Mesenteric fat pad (tissue), 1 donor: ENCODE measurements around the gene LIPT2. TPM values are rescaled to one million over a fixed set of nuclear protein-coding genes. Genes with fewer than 3 reads are reported as not detected.
"Not testable (repeated sequence)": the region's sequence is repeated elsewhere in the genome, so short reads cannot be mapped to it uniquely, and the experiment has no call there.

Source experiments
- DNase-seq: peaks from one replicate; pipeline ENCODE4 v3.0.0-alpha.2; 2020; ENCODE audit warnings: low spot score
- long read RNA-seq: library from polyadenylated mRNA; unstranded; transcript quantifications from one replicate; pipeline ENCODE4 v2.0.0, GENCODE V29; 2020
- total RNA-seq: library from RNA; stranded (reverse); fragmentation: NEBNext Ultra II Directional; extraction: Animal tissue kit (Norgen Biotek cat#: 25700); gene quantifications from one replicate; pipeline ENCODE4 v1.2.1, GENCODE V29; 2021
- donor health status: DM: yes; HTN: yes; CAD: no.

LIPT2 gene
- 1.3 TPM for total RNA-seq
- long read RNA-seq, transcript LIPT2-201 (2 exons, 1,018 nt), result major isoform, 7 of 10 reads
- long read RNA-seq, partial matches to known transcripts, result 0 of 10 reads
- long read RNA-seq, other reads (novel, unspliced or antisense), result 2 of 10 reads

DNA sequence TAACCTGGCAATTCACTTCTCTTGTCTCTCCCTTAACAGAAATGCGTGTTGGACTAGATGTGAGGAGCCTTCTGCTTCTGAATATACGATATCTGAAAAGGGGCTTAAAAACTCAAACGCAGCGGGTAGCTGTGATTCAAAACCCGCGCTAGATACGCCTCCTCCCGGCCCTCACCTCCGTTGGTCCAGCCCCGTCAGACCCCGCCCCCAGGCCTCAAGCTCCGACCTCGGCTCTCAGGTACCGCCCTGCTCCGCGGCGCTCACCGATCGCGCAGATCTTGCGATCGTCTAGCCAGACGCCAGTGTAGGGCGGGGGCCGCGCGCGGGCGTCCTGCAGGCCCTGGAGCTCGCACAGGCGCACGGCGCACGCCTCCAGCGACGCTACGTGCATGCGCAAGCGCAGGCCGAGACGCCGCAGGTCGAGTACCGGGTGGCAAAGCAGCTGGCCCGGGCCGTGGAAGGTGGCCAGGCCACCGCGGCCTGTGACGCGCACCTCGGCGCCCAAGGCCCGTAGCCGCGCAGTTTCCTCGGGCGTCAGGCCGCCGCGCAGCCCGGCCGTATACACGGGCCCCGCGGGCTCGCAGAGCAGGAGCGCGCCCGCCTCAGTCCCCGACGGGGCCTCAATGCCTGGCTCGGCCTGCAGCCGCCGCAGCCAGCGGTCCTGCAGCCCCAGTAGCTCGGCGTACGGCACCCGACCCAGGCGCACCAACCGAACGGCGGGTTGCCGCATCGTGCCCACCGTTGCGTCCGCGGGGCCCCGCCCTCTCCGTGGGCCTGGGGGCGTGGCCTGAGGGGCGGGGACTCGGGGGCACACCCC, at the start of gene LIPT2:
TSS of gene LIPT2 (minus strand) at position 751 of the 817 bp plus-strand sequence. CDS start at position 730, 21 bp downstream.
- peak; percentile 96 for DNase-seq

DNA sequence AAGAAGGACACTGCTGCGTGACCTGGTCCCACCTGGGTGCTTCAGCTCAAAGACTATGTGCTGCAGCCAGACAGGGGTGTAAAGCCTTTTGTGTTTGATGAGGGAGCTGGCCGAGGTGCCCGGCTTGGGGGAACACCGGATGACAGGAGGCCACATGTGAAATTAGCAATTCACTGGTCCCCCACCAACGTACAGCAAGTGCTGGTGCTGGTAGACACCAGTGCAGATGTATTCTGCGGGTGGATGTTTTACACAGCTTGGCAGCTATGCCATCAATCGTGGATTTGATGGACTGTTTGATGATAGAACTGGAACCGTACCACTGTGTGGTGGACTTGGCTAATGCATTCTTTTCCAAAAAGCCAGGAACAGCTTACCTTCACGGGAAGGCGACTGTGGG, 47.9 kb upstream of the LIPT2 start:
- no peak for DNase-seq

DNA sequence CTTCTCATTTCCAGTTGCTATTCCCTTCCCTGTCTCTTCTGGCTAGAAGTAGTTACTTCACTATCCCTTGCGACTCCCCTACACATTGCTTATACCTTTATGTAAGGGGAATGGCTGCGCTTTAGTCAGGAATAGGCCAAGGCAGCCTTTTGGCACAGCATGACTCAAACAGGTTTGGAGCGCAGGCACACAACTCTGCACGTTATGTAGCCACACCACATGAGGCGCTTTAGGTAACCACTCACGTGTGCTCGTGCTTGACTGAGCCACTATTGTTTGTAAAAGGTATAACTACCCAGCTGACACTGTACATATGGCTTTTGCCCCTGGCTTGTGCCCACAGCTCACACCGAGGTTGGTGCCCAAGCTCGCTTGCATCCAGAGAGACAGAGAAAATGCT, 46.7 kb upstream of the LIPT2 start:
- DNase-seq, result no peak

DNA sequence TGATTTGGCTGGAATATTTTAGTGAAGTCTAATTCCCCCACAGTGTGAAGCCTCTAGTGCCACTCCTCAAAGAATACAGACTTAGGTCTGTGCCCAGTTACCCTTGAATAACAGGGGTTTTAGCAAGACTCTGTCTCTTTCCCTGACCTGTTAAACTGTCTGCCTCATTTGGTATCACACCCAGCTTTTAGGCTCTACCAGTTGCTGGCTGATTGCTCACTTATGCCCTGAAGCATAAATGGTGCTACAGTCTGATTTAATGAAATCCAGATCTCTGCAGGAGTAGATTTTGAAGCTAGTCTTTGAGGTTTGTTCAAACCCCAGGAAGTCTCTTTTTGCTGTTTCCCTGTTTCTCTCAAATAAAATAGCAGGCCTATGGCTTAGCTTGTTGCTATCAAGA, 45.2 kb upstream of the LIPT2 start:
- no peak for DNase-seq

DNA sequence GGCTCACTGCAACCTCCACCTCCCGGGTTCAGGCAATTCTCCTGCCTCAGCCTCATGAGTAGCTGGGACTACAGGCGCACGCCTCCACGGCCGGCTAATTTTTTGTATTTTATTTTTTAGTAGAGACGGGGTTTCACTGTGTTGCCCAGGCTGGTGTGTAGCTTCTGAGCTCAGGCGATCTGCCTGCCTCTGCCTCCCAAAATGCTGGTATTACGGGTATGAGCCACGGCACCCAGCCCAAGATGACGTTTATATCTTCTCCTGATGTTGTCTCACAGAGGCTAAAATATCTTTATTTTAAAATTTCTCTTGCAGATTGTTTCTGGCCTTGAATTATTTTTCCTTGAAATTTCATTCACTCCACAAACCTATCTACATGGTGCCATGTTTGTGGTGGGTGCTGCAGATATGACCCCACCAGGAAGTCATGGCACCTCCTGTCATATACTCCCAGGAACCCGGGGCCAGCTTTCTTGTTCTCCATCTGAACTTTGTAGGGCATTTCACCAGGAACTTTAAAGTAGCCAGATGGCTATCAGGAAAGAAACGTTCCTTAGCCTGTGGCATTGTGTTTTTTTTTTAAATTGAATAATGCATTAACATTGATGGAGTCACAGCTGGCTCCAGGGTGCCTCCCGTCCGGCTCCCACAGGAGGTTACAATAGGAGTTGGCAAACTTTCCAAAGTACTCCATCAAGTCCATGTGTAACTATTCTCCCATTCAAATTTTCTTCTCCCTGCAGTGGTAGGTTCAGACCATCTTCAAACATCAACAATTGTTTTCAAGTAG, 42.0 kb upstream of the LIPT2 start:
- no peak for DNase-seq

DNA sequence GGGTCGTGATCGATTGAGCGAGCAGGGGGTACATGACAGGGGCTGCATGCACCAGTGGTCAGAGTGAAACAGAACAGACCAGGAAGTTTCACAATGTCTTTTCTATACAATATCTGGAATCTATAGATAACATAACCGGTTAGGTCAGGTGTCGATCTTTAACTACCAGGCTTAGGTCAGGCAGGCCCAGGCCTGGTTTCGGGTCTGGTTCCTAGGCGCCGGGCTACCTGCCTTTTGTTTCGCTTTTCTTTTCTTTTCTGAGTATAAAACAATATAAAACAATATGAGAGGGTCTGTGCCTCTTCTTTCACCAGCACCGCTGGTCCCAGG, 41.4 kb upstream of the LIPT2 start:
- DNase-seq, result not testable (repeated sequence)

DNA sequence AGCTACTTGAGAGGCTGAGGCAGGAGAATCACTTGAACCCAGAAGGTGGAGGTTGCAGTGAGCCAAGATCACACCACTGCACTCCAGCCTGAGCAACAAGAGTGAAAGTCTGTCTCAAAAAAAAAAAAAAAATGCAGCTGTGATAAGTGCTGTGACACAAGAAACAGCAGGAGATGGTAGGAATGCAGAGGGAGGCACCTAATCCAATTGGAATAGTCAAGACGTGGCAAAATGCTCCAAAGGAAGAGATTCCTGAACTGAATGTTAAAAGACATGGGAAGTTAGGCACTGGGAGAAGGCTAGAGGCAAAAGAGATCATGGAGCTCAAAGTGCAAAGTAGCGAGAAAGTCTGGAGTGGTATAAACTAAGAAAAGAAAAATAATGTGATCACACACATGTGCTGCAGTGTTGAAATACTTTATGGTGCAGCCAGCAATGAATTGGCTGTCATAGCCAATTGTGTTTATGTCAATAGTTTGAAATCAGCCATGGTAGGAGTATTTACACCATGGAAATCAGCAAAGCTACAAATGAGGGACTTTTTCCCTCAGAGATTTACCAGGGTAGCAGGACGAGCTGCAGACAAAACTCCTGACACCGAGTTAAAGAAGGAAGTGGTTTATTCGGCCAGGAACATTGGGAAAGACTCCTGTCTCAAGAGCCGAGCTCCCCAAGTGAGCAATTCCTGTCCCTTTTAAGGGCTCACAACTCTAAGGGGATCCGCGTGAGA, 40.9 kb upstream of the LIPT2 start:
- no peak for DNase-seq

DNA sequence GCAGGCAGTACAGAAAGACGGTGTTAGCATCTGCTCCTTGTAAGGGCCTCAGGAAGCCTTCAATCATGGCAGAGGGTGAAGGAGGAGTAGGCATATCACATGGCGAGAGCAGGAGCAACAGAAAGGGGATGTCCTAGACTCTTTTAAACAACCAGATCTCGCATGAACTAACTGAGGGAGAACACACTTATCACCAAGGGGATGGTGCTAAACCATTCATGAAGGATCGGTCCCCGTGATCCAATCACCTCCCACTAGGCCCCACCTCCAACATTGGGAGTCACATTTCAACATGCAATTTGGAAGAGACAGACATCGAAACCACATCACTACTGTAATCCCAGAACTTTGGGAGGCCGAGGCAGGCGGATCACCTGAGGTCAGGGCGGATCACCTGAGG, 39.9 kb upstream of the LIPT2 start:
- no peak for DNase-seq

DNA sequence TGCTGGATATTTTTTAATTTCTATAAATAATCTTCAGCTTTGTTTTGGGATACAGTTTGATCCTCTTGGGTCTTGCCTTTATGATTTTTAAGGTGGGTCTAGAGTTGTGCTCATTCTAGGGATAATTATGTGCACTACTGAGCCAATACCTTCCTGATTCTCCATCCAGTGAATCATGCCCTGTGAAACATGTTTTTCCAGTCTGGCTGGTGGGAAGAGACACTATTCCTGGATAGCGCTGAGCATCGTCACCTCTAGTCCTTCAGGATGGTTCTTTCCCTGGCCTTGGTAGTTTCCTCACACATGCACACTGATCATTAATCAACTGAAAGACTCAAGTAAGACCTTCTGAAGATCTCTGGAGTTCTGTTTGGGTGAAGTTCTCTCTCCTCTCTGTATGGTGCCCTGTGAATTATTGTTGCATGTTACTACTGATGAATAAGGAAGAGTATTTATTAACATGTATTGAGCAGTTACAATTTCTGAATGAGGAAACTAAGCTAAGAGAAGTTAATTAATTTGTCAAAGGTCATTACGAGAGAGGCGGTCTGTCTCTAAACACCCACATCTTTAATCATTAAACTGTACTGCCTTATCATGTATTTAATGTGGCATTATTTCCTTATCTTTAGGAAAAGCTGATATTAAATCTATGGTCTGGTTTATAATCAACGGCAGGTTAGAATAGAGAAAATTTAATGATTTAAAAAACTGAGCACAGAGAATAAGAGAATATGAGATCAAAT, 39.1 kb upstream of the LIPT2 start:
- no peak for DNase-seq

DNA sequence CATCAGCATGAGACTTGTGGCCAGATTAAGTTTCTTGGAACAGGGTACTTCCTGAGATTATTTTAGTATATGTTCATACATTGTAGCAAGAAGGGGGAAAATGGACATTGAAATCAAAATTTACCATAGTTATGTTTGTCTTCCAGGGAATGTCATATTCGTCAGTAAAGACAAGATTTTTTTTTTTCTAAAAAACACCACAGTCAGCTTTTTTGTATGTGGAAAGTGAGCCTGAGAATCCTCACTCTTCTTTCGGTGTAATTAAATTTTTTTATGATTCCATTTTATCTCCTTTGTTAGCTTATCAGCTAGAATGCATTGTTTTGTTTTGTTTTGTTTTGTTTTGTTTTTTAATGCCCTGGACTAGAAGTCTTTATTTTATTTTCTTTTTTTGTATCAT, 31.5 kb upstream of the LIPT2 start:
- no peak for DNase-seq

DNA sequence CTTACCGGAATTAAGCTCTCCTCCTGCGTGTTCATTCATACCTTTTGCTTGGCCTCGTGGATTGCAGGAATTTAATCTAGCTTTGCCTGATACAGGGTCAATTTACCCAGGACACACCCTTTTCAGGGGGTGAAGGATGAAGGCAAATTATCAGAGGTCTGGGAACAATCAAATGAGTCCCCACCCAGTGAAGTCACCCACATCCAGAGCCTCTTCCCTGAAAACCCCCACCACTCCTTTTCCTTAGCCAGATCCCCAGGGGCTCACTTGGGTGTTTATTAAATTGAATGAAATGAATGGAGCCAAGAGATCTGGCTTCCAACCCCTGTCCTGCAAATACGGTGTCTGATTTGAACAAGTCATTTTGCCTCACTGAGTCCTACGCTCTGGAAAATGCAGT, 31.0 kb upstream of the LIPT2 start:
- DNase-seq, result no peak

DNA sequence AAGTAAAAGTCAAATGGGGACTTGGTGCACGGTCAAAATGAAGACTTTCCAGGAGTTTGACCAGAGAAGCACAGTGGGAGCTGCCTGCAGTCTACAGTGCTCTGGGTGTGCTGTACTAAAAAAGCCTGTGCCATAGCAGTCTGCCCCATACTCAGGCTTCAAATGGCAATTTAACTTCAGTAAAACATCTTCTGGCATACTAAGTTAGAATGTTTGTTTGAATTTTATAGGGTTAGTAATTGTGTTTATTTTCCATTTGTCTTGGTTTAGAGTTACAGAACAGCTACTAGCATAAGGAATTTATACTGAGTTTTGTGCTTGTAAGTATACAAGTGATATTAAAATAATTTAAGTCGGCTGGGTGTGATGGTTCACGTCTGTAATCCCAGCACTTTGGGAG, 29.3 kb upstream of the LIPT2 start:
- no peak for DNase-seq

DNA sequence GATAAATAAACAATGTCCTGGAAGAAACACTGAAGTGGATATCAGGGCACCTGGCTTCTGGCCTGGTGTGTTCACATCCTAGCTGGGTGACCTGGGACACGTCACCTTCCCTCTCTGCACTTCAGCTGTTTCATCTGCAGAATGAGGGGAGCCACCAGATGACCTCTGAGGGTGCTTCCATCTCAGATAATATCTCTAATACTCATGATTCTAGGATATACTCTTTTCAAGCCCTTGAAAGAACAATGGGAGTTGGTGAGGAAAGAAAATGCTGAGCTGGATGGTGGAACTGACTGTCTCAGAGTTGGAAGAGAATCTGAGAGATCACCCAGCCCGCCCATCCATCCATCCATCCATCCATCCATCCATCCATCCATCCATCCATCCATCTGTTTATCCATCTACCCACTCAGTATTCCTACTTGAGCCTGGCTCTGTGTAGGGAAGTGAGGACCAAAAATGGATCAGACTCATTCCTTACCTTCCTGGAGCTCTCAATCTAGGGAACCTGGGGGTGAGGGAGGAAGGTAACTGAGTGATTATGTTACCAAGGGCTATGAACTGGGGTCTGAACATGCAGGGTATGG, 28.2 kb upstream of the LIPT2 start:
- DNase-seq, result no peak

DNA sequence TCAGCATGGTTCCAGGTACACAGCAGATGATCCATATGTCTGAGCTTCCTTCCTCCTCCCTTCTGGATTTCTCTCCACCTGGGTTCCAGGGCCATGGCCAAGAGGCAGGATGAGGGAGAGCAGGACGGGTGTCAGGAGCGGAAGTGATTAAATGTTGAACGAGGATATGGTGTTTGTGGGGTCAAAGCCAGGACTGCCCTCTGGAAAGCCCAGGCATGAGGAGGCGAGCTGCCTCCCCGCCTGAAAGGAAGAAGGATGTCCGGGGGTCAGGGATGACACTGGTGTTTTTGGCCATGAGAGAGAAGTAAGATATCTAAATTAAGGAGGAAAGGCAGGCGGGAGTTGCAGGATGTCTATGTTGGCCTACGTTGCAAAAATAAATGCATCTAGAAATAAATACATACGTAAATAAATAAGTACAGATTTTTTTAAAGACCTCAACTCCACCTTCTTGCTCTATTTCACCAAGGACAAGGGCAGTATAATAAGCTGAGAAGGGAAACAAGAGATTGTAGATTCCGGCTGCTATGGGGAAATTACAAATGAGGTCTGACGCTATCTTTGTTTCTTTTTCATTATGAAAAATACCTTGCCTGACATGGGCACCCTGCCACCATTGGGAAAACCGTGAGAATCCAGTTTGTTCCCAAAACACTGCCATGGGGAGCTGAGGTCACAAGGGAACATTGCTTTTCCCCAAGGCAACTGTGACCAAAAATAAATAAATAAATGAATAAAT, 27.6 kb upstream of the LIPT2 start:
- no peak for DNase-seq

DNA sequence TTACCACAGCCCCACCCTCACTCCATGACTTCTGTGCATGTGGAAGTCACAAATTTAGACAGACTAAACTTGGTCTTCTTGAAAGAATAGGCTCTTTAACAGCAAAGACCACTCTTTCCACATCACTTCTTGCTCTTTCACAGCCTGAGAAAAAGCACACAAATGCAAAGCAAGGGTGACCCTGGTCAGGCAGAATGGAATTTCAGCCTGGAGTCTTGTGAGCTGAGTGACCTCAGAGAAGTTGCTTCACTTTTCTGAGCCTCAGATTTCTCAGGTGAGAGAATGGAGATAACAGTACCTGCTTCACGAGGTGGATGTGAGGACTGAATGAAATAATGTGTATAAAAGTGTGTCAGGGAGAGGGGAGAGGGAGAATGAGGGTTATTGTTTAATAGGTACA, 26.8 kb upstream of the LIPT2 start:
- DNase-seq, result no peak

DNA sequence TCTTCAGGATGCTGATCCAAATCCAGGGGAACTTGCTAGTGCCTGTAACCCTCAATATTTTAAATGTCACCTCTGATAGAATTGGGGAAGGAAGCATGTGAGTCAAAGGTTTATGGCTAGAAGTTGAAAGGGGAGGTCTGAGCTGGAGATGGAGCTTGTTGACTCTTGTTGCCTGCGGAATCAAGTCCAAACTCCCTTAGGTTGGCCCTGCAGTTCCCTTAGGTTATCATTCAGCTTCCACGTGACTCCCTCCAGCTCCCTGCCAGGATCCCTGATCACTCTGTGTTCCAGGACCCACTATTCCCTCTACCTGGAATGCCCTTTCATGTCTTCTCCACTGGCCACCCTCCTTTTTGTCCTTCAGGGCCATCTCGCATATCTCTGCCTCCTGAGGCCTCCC, 26.2 kb upstream of the LIPT2 start:
- DNase-seq, result no peak

DNA sequence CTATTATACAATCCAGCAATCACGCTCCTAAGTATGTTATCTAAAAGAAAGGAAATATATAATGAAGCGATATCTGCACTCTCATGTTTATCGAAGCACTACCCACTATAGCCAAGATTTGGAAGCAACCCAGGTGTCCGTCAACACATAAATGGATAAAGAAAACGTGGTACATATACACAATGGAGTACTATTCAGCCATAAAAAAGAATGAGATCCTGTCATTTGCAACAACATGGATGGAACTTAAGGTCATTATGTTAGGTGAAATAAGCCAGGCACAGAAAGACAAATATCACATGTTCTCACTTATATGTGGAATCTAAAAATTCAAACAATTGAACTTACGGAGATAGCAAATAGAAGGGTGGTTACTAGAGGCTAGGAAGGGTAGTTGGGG, 24.1 kb upstream of the LIPT2 start:
- DNase-seq, result not testable (repeated sequence)

DNA sequence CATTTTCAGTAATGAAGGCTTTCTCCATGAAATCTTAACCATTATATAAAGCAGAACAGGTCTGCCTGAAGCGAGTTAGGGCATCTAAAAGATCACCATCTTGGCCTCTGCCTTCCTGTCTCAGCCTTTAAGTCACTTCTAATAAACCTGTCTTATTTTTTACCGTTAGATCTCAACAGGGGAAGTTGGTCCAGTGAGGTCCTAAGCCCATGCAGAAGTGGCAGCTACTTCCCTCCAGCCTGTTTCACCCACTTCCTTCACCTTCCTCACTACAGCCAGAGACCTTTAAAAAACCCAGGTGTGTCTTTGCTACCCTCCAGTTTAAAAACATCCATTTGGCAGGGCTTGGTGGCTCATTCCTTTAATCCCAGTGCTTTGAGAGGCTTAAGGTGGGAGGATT, 14.1 kb upstream of the LIPT2 start:
- DNase-seq, result no peak

DNA sequence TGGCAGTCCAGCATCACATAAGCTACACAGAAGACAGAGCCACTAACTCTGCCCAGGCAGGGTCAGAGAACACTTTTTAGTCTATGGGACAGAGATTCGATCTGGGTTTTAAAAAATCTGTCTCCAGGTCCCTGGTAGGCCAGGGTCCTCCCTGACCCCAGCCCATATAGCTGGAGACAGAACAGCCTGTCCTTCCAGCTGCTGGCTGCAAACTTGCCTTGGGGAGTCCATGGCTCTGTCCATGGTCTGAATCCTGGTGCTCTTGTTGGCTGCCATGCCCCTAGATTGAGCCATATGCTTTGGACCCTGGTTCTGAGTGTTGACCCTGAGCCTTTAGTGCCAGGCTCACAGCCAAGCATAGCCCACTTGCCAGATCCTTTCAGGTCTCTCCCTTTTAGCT, 13.3 kb upstream of the LIPT2 start:
- DNase-seq, result no peak

DNA sequence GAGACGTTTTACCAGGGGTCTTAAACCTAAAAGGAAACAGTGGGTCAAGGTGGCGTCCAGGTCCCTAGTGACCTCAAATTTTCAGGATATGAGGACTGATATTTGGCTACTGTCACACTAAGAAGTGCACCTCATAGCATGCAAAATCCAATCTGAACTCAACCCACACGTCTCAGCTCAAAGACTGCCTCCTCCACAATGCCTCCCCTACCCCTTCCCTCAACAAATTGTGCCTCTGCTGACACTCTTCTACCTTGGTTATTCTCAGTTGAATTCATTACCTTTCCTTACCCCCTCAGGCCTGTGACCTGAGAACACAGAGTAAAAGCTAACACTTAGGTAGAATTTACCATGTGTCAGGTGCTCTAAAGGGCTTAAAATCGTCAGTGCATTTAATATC, 12.4 kb upstream of the LIPT2 start:
- no peak for DNase-seq
